22Rv1 (cell line): ENCODE measurements around the gene EDC4.

ENCODE experiments used
- ZFX ChIP-seq: fragments of 450-650 bp; IDR thresholded peaks from 2 replicates; pipeline ENCODE4 v1.6.1; 2017; ENCODE audit warnings: antibody characterized with exemption, borderline replicate concordance
- TF ChIP-seq, protein P1 (sequence below): fragments of 450-650 bp; IDR thresholded peaks from 2 replicates; pipeline ENCODE4 v1.5.1; 2017; ENCODE audit warnings: mild to moderate bottlenecking

DNA sequence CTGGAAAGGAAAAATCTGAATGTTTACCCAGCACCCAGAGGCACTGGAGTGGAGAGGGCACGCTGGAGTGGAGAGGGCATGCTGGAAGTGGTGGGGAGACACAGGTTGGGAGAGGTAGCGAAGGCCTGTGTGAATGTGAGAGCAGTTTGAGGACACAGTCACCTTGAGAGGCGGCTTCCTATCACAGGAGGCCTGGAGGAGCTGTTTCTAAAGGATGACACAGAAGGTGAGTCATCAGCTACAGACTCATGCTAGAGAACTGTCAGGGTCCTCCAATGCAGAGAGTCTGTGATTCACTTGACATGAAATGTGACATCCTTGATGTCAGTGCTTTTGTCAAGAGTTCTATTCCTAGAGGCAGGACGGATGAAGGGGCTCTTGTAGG, 45.0 kb downstream of the EDC4 start:
- TF ChIP-seq, protein P1, sequence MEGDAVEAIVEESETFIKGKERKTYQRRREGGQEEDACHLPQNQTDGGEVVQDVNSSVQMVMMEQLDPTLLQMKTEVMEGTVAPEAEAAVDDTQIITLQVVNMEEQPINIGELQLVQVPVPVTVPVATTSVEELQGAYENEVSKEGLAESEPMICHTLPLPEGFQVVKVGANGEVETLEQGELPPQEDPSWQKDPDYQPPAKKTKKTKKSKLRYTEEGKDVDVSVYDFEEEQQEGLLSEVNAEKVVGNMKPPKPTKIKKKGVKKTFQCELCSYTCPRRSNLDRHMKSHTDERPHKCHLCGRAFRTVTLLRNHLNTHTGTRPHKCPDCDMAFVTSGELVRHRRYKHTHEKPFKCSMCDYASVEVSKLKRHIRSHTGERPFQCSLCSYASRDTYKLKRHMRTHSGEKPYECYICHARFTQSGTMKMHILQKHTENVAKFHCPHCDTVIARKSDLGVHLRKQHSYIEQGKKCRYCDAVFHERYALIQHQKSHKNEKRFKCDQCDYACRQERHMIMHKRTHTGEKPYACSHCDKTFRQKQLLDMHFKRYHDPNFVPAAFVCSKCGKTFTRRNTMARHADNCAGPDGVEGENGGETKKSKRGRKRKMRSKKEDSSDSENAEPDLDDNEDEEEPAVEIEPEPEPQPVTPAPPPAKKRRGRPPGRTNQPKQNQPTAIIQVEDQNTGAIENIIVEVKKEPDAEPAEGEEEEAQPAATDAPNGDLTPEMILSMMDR, result no peak
- TF ChIP-seq ZFX, result no peak
